ENCODE data around the gene ARHGEF28.

ARHGEF28 gene

DNA sequence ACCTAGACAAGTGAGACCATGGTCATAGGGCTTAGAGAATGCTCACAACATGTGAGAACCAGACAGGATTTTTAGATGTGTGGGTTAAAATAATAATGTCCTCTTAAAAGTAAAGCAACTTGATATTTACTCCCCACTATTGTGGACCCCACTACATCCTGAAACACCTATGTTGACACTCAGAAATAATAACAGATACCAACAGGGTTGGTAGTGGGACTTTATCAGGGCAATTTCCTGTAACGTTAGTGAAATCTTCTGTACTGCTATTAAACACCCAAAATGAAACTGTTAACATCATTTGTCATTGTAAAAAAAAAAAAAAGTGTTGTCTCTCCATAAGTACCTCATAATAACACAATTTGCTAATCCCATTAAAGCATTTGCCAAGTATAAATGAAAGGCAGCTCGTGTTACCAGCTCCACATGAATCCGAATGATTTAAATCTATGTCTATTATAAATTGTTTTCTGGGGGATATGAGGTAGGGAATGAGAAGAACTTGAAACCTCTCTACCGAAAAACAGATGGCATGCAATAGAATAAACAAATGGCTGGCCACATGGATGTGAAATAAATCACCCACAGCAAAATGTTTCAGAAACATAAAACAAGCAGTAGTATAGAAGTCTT lies 285.9 kb downstream of the ARHGEF28 start:
- DNase-seq = peak; percentile 94

DNA sequence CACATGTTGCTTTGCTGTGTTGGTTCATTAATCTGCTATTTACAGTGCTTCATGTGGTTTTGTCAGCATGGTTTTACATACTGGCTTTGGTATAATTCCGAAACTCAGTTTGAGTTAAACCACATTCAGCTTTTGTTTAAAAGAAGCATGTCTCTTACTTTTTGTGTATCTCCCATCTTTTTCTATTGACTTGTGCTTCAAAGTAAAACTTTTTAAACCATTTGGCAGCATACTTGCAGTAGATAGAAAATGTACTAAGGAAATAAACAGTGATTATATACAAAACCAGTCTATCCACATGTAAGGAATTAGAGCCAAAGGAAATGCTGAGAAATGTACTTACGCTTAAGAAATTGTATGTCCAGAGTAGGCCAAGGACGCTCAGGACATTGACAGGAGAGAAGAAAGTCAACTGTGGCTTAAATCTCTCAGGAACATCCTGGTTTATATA lies 286.9 kb downstream of the ARHGEF28 start:
- no peak for DNase-seq

DNA sequence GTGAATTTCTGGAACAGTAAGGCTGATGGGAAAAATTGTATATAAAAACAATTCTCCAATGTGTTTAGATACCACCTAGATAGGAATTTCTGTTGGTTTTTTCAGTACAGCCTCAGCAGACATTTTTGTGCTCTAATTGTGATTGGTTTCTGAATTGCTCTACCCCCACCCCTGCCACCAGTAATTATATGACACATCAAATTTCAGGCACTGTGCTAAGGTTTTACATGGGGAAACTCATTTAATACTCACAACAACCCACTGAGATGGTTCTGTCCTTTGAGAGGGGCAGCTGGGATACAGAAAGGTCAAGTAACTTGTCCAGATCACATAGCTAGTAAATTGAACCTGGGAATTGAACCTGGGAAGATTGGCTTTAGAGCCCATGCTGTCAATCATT lies 288.0 kb downstream of the ARHGEF28 start:
- no peak for DNase-seq

GRCh38 chr5:73915345-73915744 lies 289.3 kb downstream of the ARHGEF28 start:
- no peak for DNase-seq

- peak; percentile 97 for DNase-seq
Measured at GRCh38 chr5:73917433-73917832, 291.4 kb downstream of the ARHGEF28 start.

DNA sequence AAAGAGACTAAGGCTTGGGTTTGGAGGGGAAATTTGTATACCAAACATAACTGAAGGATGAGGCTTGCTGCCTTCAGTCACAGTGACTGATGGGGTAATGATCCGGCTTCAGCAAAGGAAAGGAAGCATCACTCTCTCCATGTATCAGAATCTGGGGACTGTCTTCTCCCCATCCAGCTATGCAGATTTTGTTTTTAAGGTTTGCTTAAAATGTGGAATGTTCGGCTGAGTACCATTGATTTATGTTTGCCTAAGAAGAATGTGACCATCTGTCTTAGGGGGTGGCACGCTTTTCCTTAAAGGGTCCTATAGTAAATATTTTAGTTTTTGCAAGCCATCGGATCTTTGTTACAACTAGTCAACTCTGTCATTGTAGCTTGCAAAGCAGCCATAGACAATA lies 291.9 kb downstream of the ARHGEF28 start:
- no peak for DNase-seq

- DNase-seq = no peak
Measured at GRCh38 chr5:73918791-73919221, 292.8 kb downstream of the ARHGEF28 start.

DNA sequence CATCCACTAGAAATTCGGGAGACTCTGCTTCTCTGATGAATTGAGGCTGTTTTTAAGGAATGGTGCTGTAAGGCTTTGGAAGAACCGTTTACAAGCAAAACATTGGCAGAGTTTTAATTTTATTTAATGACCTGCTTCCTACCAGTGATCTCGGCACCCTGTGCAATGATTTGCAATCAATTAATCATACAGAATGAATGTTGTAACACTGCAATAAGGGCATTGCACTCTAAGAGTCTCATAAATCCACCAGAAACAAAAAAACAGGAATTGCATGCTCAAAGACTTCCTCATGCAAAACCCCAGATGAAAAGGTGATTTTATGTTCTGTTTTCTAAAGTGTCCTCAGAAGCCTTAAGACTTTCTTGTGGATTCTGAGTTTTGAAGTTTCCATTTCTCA lies 295.7 kb downstream of the ARHGEF28 start:
- DNase-seq = no peak

- DNase-seq = peak; percentile 22
Measured at GRCh38 chr5:73922224-73922623, 296.2 kb downstream of the ARHGEF28 start.

GRCh38 chr5:73922875-73923557 lies 297.0 kb downstream of the ARHGEF28 start:
- DNase-seq = no peak

DNA sequence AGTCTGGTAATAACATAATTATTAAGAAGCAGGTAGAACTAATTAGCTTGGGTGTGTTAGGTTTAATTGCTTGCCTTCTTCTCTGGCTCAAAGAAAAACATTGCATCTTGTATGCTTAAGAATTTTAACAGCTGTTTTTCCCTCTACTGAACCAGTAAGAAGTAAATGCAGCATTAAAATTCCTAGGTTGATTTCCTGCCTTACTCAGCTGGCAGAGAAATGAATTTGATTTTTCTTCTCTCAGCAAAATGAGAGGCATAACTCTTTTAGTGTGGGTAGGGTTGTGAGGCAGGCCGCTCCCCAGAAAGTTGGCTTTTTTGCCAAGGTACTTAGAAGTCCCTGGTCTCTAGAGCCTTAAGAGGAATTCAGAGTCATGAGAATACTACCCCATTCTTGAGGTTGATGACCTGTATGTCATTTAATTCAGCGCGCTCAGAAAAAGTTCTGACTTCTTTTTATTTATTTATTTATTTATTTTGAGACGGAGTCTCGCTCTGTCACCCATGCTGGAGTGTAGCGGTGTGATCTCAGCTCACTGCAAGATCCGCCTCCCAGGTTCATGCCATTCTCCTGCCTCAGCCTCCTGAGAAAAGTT lies 302.6 kb downstream of the ARHGEF28 start:
- no peak for DNase-seq

GRCh38 chr5:73935719-73936118 lies 309.7 kb downstream of the ARHGEF28 start:
- no peak for DNase-seq

- no peak for DNase-seq
Measured at GRCh38 chr5:73938280-73938937, 312.4 kb downstream of the ARHGEF28 start.

- DNase-seq = no peak
Measured at GRCh38 chr5:73938938-73939320, 312.9 kb downstream of the ARHGEF28 start.

DNA sequence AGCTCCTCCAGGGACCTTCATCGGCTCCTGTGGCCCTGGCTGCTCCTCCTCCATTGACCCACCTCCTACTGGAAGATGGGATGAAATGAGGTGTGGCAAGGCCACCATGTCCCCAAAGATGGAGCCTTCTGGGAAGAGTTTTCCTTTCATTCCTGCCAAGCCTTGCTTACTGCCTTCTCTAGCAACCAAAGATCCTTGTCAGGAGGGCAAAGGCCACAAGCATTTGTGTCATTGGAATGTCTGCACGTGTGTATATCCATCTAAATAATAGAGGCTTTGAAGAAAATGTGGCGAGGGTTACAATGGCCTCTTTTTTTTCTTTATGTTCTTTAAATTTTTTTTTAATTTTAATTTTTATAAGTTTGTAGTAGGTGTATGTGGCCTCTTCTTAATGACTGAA lies 313.6 kb downstream of the ARHGEF28 start:
- no peak for DNase-seq

DNA sequence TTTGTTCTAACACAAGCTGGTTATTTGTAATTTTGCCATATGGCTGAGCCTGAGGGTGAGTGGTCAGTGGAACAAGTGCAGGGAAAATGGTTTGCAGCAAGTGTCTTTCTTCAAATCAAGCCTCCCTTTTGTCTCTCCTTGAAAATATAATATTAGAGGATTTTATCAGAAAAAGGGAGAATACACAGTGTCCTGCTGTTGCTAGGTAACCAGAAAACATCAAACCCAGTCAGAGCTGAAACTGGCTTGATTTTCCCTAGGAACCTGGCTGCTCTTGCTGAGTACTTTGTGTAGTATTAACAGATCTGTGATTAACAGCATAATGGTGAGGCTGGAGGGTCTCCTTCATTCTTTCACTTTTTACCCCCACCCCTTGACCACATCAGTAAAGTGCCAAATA lies 314.0 kb downstream of the ARHGEF28 start:
- DNase-seq = no peak

GRCh38 chr5:73940801-73941200 lies 314.8 kb downstream of the ARHGEF28 start:
- no peak for DNase-seq

DNA sequence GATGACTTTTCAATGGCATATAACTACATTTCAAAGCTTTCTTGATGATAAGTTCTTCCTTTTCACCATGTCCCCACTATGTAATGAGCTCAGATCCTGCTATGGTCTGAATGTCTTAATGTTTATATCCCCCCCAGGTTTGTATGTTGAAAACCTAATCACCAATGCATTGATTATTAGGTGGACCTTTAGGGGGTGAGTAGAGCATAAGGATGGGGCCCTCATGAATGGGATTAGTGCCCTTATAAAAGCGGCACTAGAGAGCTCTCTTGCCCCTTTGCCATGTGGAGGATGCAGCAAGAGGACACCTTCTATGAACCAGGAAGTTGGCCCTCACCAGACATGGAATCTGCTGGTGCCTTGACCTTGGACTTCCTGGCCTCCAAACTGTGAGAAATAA lies 316.8 kb downstream of the ARHGEF28 start:
- no peak for DNase-seq

DNA sequence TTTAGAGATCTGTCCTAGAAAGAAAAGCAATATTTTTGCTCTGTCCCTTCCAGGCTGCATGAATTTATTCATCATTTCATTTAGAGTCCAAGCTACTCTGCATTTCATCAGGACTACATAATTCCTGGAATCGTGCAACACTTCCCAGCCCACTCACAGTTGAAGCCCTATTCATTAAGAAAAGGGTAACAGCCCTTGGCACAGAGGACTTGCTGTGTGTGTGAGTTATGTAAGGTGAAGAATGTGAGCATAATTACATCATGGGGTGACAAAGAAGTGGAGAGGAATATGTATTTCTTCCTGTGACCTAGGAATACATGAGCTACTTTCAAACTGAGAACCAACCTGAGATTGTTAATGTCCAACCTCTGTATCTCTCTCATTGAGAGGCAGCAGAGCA lies 317.4 kb downstream of the ARHGEF28 start:
- no peak for DNase-seq

- DNase-seq = no peak
Measured at GRCh38 chr5:73944581-73944980, 318.6 kb downstream of the ARHGEF28 start.

- DNase-seq = no peak
Measured at GRCh38 chr5:73945505-73945904, 319.5 kb downstream of the ARHGEF28 start.

DNA sequence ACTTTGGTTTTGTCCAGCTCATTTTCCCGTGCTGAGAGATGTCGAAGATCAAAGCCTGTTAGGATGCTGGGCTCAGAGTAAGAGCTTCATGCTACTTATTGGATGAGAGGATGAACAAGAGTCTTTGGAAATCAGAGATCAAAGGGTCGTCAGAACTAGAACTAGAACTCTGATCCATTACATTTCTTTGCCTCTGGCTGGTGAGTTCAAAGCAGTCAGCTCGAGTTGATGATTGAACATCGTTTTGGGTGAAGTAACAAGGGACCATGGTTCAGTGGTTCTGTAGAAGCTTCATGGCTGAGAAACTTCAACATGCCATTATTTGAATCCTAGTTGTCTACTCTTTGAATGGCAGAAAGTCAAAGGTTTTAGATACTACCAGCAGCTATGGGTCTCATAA lies 320.3 kb downstream of the ARHGEF28 start:
- DNase-seq = no peak

DNA sequence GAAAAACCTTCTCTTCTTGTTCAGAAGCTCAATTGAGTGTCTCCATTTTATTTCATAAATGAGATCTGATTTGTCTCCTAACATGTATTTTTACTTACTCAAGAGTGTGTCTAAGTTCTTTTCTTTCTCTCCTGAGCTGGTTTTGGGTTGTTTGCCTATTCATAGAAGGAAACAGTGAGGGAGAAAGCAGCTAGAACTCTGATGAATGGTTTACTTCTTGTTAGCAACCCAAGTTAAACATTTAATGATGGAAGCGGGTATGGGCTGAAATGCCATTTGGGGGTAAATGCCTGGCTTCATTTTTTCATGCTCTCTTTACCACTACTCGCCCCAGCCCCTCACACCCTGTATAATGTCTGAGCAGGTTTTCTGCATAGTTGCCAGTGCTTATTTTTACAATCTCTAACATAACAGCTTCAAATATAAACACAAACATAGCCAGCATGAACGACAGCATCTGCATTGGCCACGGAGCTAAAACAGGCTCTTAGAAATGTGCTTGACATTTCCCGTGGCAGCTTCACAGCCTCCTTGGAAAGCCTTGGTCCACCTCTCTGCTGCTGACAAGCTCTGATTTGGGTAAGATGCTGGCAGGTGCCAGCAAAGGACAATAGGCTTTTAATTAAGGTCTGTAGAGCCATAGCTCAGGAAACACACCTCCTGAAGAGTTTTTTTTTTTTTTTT lies 321.1 kb downstream of the ARHGEF28 start:
- DNase-seq = no peak

Measured in DMS 273 treated with DMSO at 0.1 percent for 48 hours (cell line).